K562 (cell line): Measurements from ENCODE around the gene DLGAP1. TPM values are rescaled to one million over a fixed set of nuclear protein-coding genes. Genes with fewer than 3 reads are reported as not detected.

ENCODE experiments used
- E2F5 ChIP-seq: sonication (generic); formaldehyde crosslinking; IDR thresholded peaks from 2 replicates; pipeline ENCODE4 v1.8.0; 2022; ENCODE audit warnings: mild to moderate bottlenecking, missing genetic modification reagents
- FOXA3 ChIP-seq, 2 experiments: fragments of 450-650 bp in 1 of 2; sonication (generic) in 1 of 2; formaldehyde crosslinking; IDR thresholded peaks in 1 of 2; conservative IDR thresholded peaks in 1 of 2; 2 replicates each; pipeline versions ENCODE4 v1.4.0 to v1.8.0; 2020 to 2022; ENCODE audit warnings: mild to moderate bottlenecking in 2 of 2, missing genetic modification reagents in 1 of 2
- FOXP4 ChIP-seq: sonication (generic); formaldehyde crosslinking; IDR thresholded peaks from 2 replicates; pipeline ENCODE4 v1.8.0; 2022; ENCODE audit warnings: mild to moderate bottlenecking, missing genetic modification reagents, borderline replicate concordance
- IRF2 ChIP-seq: sonication (generic); formaldehyde crosslinking; IDR thresholded peaks from 2 replicates; pipeline ENCODE4 v1.8.1; 2022; ENCODE audit warnings: mild to moderate bottlenecking, missing genetic modification reagents
- KDM1A ChIP-seq, 2 experiments: fragments of 450-650 bp; IDR thresholded peaks; 2 replicates each; pipeline ENCODE4 v1.6.1; 2016; ENCODE audit warnings: mild to moderate bottlenecking in 2 of 2
- MLX ChIP-seq, 2 experiments: fragments of 450-650 bp in 1 of 2; sonication (generic) in 1 of 2; formaldehyde crosslinking; conservative IDR thresholded peaks; 2 replicates each; pipeline versions ENCODE4 v1.4.0 to v1.8.1; 2020 to 2022; ENCODE audit warnings: mild to moderate bottlenecking in 1 of 2, missing genetic modification reagents in 1 of 2
- MTA1 ChIP-seq: fragments of 450-650 bp; IDR thresholded peaks from 2 replicates; pipeline ENCODE4 v1.6.1; 2017; ENCODE audit warnings: borderline replicate concordance
- RCOR1 ChIP-seq, 2 experiments: IDR thresholded peaks; 2 replicates each; pipeline ENCODE4 v1.6.1; 2012; ENCODE audit warnings: low read depth in 2 of 2, low read length in 2 of 2, borderline replicate concordance in 1 of 2, improper control_type of control experiment in 1 of 2
- SMAD3 ChIP-seq: fragments of 450-650 bp; formaldehyde crosslinking; conservative IDR thresholded peaks from 2 replicates; pipeline ENCODE4 v1.4.0; 2020; ENCODE audit warnings: mild to moderate bottlenecking
- SOX6 ChIP-seq: fragments of 450-650 bp; IDR thresholded peaks from 2 replicates; pipeline ENCODE4 v1.6.1; 2014; ENCODE audit warnings: mild to moderate bottlenecking
- TAL1 ChIP-seq: fragments of 450-650 bp; IDR thresholded peaks from 2 replicates; pipeline ENCODE4 v1.6.1; 2016; ENCODE audit warnings: mild to moderate bottlenecking
- TCF3 ChIP-seq: sonication (generic); formaldehyde crosslinking; IDR thresholded peaks from 2 replicates; pipeline ENCODE4 v1.4.0; 2020; ENCODE audit warnings: mild to moderate bottlenecking, missing genetic modification reagents
- TEAD2 ChIP-seq: fragments of 450-650 bp; IDR thresholded peaks from 2 replicates; pipeline ENCODE4 v1.6.1; 2016; ENCODE audit warnings: missing genetic modification characterization, control low read depth, missing compliant biosample characterization
- ZNF444 ChIP-seq: fragments of 250-450 bp; sonication (Bioruptor Pico); IDR thresholded peaks from 2 replicates; pipeline ENCODE4 v1.4.0; 2020; ENCODE audit warnings: mild to moderate bottlenecking, moderate library complexity
- ZNF707 ChIP-seq: fragments of 250-450 bp; sonication (Bioruptor Pico); conservative IDR thresholded peaks from 2 replicates; pipeline ENCODE4 v1.8.0; 2022; ENCODE audit warnings: inconsistent platforms, mild to moderate bottlenecking, moderate library complexity
- polyA plus RNA-seq, 8 experiments: library from polyadenylated mRNA; depleted of rRNA in 4 of 8; stranded (reverse) in 5 of 8; unstranded in 3 of 8; fragments of >200 nt; fragmentation: Nextera tagmentation in 2 of 8; fragmentation: Illumina TruSeq in 1 of 8; extraction: Ambion mirVana in 2 of 8; extraction: Trizol in 1 of 8; gene quantifications; 2 replicates each; pipeline versions ENCODE4 v1.2.1 to v1.2.3, GENCODE V29; 2011 to 2014; ENCODE audit warnings: inconsistent platforms in 1 of 8, missing spikeins in 1 of 8
- total RNA-seq, 7 experiments: library from RNA; depleted of rRNA in 6 of 7; stranded (reverse); fragments of >200 nt in 6 of 7; fragmentation: Illumina TruSeq in 2 of 7; extraction: Trizol in 2 of 7; gene quantifications; 2 replicates each; pipeline versions ENCODE4 v1.2.1 to v1.2.3, GENCODE V29; 2011 to 2021; ENCODE audit warnings: low replicate concordance in 1 of 7
- TF ChIP-seq, protein P1 (sequence below): sonication (generic); formaldehyde crosslinking; IDR thresholded peaks from 2 replicates; pipeline ENCODE4 v1.8.0; 2023; ENCODE audit warnings: mild to moderate bottlenecking, missing genetic modification reagents

Gene DLGAP1
- total and polyA plus RNA-seq, 9 of the 15 experiments (the other 6 are each of a cell fraction or from before 2014, with no cell fraction given) = 0.04 to 0.22 (median 0.08) TPM

- TF ChIP-seq, protein P1, sequence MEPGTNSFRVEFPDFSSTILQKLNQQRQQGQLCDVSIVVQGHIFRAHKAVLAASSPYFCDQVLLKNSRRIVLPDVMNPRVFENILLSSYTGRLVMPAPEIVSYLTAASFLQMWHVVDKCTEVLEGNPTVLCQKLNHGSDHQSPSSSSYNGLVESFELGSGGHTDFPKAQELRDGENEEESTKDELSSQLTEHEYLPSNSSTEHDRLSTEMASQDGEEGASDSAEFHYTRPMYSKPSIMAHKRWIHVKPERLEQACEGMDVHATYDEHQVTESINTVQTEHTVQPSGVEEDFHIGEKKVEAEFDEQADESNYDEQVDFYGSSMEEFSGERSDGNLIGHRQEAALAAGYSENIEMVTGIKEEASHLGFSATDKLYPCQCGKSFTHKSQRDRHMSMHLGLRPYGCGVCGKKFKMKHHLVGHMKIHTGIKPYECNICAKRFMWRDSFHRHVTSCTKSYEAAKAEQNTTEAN (CRISPR knock-in tag) = no peak
- TF ChIP-seq MTA1 = 0 out of 2 replicates have a peak, but pooled peaks have one; percentile 31
- TF ChIP-seq E2F5 = no peak
- TF ChIP-seq TEAD2 (tag) = no peak
- peak; percentile 76 to 85 for TF ChIP-seq KDM1A (IDR thresholded peaks at IDR 0.05)
- no peak for TF ChIP-seq ZNF707 (CRISPR knock-in tag)
- TF ChIP-seq TCF3 (CRISPR knock-in tag) = peak; percentile 54; the same call in 1 of the 2 replicates
- TF ChIP-seq MLX (CRISPR knock-in tag; conservative IDR thresholded peaks at IDR 0.05) = no peak
- no peak for TF ChIP-seq IRF2 (CRISPR knock-in tag)
- TF ChIP-seq FOXP4 (CRISPR knock-in tag) = no peak
- TF ChIP-seq ZNF444 (CRISPR knock-in tag) = no peak
- peak; percentile 76; the same call in 1 of the 2 replicates for TF ChIP-seq SOX6
- TF ChIP-seq FOXA3 (CRISPR knock-in tag; conservative IDR thresholded peaks at IDR 0.05 in 1 of 2, IDR thresholded peaks at IDR 0.05 in 1 of 2) = peak; percentile 33 to 67; a peak in 3 of 4 replicates
- peak; percentile 29 to 97; a peak in 3 of 4 replicates for TF ChIP-seq RCOR1 (IDR thresholded peaks at IDR 0.05; ENCODE audit: borderline replicate concordance in 1 of 2, low read depth in 2 of 2, low read length in 2 of 2)
- TF ChIP-seq SMAD3 (CRISPR knock-in tag) = 0 out of 2 replicates have a peak, but pooled peaks have one; percentile 12
- TF ChIP-seq TAL1 = peak; percentile 39; the same call in 1 of the 2 replicates
Measured at GRCh38 chr18:3713166-3713565, 741.9 kb downstream of the DLGAP1 start (continued).
